Lower leg skin (tissue), 4 donors: ENCODE data around the gene OTOP3. TPM values are rescaled to one million over a fixed set of nuclear protein-coding genes. Genes with fewer than 3 reads are reported as not detected.

Source experiments
- DNase-seq, 2 donors: peaks; one replicate each; pipeline ENCODE4 v3.0.0-alpha.2; 2019; ENCODE audit warnings: low spot score in 2 of 2
- H3K4me3 ChIP-seq: fragments of 200-600 bp; sonication (generic); 2 replicates; pipeline ENCODE4 v1.5.1; 2017; ENCODE audit warnings: mild to moderate bottlenecking, low read depth; ENCODE audit not compliant: poor library complexity, severe bottlenecking
- POLR2A ChIP-seq, 2 donors: fragments of 450-650 bp; IDR thresholded peaks; one replicate each; pipeline ENCODE4 v1.6.1; 2016 to 2017; ENCODE audit warnings: antibody characterized with exemption in 2 of 2, mild to moderate bottlenecking in 1 of 2, moderate library complexity in 1 of 2
- WGBS, 2 donors: methylation state at CpG; one replicate each; pipeline ENCODE4 v1.1.5; 2018; 5-methylcytosine and 5-hydroxymethylcytosine counted together
- intact Hi-C: fragments of 100-400 bp; cut with DNase I; formaldehyde crosslinking; loops from one replicate; pipeline ENCODE4 v1.15.0; 2023; ENCODE audit warnings: low total_unique reads
- total RNA-seq, 4 donors: library from RNA; depleted of rRNA; stranded (reverse); fragments of >200 nt; gene quantifications; one replicate each; pipeline ENCODE4 v1.1.0, GENCODE V29; 2016
- TF ChIP-seq, protein P1 (sequence below), 3 donors: fragments of 450-650 bp; IDR thresholded peaks; one replicate each; pipeline ENCODE4 v1.5.1; 2016; ENCODE audit warnings: antibody characterized with exemption in 3 of 3, mild to moderate bottlenecking in 3 of 3, moderate library complexity in 2 of 3

The OTOP3 gene
- total RNA-seq, 4 donors from 2014 or later: 0.64 to 2.3 (median 1.1) TPM; not detected in 1

DNA sequence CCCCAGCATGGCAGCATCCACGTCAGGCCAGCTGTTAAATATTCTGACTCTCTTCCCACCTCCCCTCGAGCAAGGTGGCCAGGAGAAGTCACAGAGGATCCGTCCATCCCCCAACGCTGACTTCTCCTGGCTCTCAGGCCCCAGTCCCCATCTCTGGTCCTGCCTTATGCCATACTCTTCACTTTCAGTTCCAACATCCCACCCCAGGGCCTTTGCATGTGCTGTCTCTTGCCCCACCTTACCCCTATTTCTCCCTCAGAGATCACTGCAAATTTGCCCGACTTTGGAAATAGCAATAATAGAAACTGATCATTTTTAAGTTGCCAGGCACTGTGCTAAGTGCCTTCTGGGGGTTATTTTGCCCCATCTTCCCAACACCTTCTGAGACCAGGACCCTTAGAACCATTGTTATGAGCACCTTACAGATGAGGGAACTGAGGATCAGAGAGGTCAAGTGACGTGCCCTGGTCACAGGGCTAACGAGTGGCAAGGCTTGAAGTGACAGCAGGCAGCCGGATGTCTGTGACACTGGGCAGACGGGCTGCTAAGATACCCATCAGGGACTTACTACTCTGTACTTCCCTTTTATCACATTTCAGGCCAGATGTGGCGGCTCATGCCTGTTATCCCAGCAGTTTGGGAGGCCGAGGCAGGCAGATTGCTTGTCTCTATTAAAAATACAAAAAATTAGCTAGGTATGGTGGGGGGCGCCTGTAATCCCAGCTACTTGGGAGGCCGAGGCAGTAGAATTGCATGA, 19.1 kb downstream of the OTOP3 start:
- intact Hi-C loops: no loop called here
- no peak for DNase-seq
- no peak overlapping the region for H3K4me3 ChIP-seq
- no peak for TF ChIP-seq POLR2A (IDR thresholded peaks at IDR 0.05)
- TF ChIP-seq, protein P1, sequence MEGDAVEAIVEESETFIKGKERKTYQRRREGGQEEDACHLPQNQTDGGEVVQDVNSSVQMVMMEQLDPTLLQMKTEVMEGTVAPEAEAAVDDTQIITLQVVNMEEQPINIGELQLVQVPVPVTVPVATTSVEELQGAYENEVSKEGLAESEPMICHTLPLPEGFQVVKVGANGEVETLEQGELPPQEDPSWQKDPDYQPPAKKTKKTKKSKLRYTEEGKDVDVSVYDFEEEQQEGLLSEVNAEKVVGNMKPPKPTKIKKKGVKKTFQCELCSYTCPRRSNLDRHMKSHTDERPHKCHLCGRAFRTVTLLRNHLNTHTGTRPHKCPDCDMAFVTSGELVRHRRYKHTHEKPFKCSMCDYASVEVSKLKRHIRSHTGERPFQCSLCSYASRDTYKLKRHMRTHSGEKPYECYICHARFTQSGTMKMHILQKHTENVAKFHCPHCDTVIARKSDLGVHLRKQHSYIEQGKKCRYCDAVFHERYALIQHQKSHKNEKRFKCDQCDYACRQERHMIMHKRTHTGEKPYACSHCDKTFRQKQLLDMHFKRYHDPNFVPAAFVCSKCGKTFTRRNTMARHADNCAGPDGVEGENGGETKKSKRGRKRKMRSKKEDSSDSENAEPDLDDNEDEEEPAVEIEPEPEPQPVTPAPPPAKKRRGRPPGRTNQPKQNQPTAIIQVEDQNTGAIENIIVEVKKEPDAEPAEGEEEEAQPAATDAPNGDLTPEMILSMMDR (IDR thresholded peaks at IDR 0.05): no peak
- WGBS, 2 donors: 67 to 70% methylated on average over 13 of the region's 13 CpGs

DNA sequence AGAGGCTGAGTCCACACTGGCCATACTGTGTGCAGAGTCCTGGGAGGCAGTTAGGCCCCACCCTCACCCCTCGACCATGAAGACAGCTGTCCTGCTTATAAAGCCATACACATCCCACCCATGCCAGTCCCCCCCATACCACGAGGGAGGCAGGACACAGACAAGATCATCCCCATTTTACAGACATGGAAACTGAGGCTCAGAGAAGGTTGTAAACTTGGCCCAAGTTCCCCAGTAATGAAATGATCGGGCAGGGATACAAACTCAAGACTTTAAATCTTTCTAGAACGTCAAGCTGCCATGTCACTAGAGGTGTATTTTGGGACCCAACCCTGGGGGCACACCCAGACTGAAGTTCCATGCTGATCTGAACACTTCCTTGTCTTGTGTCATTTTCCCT, 20.4 kb downstream of the OTOP3 start:
- no peak overlapping the region for H3K4me3 ChIP-seq
- TF ChIP-seq, protein P1 (IDR thresholded peaks at IDR 0.05): no peak
- no peak for TF ChIP-seq POLR2A (IDR thresholded peaks at IDR 0.05)
- DNase-seq: no peak
- intact Hi-C loops: no loop called here
- 81 to 82% methylated on average over 4 of the region's 4 CpGs for WGBS, 2 donors

DNA sequence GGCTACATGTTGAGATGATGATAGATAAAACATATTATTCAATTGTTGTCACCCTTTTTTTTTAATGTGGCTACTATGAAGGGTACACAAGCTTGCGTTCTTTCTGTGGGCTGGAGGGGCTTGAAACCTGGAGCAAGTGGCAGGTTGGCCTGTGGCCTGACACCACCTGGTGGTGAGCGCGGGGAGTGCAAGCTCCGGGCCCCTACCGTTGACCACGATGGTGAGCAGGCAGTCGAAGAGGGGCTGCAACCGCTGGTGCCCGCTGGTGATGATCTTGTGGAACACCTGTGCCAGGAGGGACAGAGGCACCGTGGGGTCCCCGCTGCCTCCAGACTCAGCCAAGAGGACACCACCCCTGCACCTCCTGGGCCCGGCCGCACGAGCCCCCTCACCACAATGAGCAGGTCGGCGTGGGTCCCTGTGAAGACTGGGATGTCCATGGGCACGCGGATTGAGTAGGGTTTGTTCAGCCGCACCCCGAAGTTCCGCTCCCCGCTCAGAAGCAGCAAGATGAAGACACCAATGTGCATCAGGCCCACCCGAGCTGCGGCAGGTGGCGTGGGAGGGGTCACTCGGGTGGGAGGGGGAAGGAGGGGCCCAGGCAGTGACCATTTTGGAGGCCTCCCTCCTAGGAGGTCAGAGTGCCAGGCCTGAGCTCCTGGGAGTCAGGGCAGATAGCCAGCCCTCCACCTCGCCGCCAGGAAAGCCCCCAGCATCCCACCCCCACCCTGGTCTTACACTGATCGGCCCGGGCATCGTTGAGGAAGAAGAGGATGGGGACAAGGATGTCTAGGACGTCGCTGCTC, 22.4 kb downstream of the OTOP3 start:
- H3K4me3 ChIP-seq: no peak overlapping the region
- peak; percentile 52 to 96 for DNase-seq
- 40 to 41% methylated on average over 25 of the region's 33 CpGs for WGBS, 2 donors
- TF ChIP-seq, protein P1 (IDR thresholded peaks at IDR 0.05): peak in 1 of 3 donors; percentile 60
- TF ChIP-seq POLR2A (IDR thresholded peaks at IDR 0.05): no peak
- intact Hi-C loops: loop anchor here (2.0 kb wide), 1 partner anchor 35 kb away; the partner anchor contains the start of gene USH1G

DNA sequence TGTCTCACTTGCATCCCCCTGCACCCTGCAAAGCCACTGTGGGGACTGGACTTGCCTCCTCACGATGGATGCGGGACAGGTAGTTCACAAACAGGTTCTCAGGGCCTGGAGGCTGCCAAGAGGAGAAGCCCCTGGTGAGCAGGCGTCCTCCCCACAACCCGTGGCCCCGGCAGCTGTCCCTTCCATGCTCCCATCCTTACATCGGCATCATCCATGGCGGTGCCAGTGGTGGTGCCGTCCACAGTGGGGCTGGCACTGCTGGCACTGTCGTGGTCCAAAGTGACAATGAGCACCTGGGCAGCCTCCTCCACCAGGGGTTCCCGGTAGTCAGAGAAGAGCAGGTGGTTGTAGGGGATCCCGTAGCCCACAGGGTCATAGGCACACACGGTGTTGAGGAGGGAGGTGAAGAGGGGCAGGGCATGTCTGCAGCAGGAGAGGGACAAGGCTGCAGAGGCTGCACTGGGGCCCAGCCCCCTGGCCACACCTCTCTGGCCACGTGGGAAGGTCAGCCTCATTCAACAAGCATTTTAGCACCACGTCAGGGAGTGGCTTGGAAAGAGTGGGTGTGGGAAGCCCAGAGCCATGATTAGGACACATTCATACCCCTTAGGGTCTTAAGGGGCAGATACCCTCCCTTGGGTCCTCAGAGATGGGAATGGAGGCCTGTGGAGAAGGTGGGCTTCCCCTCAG, 24.3 kb downstream of the OTOP3 start:
- no peak overlapping the region for H3K4me3 ChIP-seq
- no peak for DNase-seq
- WGBS, 2 donors: 43 to 64% methylated on average over 4 to 14 of the region's 14 CpGs
- intact Hi-C loops: loop anchor here (2.0 to 10.0 kb wide), 2 partner anchors 37 to 235 kb away; partner anchors contain the start of gene USH1G
- TF ChIP-seq, protein P1 (IDR thresholded peaks at IDR 0.05): no peak

DNA sequence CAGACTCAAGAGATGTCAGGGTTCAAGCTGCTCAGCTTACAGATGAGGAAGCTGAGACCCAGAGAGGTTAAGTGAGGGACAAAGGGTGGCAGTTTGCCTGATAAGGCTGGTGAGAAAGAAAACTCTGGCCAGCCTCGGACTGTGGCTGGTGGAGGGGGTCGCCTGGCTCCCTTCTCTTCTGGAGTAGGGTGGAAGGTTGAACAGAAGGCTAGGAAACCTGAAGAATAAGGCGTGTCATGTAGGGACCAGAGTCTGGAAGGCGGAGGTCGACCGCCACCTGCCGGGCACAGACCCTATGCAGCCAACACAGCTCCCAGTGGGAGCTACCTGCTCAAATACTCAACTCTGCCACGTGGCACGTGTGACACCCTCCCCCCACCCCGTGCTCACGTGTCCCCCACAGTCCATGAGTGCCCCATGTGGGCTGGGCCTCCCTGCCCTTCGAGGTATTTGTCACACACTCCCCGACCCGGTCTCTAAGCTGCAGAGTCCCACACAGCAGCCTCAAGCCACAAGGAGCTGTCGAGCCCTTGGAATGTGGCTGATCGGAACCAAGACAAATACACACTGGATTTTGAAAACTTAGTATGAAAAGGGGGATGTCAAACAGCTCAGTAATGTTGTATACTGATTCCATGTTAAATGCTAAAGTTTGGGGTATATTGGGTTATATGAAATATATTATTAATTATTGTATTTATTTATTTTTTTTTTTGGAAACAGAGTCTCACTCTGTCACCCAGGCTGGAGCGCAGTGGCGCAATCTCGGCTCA, 25.1 kb downstream of the OTOP3 start:
- intact Hi-C loops: loop anchor here (10.0 kb wide), 1 partner anchor 234 kb away; no protein-coding TSS in a partner anchor
- TF ChIP-seq, protein P1 (IDR thresholded peaks at IDR 0.05): no peak
- no peak for TF ChIP-seq POLR2A (IDR thresholded peaks at IDR 0.05)
- 36 to 60% methylated on average over 17 to 18 of the region's 19 CpGs for WGBS, 2 donors
- DNase-seq: no peak
- no peak overlapping the region for H3K4me3 ChIP-seq
